Measurements from ENCODE around the gene PEX3. TPM values are rescaled to one million over a fixed set of nuclear protein-coding genes. Genes with fewer than 3 reads are reported as not detected.

The PEX3 gene
- total RNA-seq, 1 experiment from 2014 or later: 17.9 TPM

DNA sequence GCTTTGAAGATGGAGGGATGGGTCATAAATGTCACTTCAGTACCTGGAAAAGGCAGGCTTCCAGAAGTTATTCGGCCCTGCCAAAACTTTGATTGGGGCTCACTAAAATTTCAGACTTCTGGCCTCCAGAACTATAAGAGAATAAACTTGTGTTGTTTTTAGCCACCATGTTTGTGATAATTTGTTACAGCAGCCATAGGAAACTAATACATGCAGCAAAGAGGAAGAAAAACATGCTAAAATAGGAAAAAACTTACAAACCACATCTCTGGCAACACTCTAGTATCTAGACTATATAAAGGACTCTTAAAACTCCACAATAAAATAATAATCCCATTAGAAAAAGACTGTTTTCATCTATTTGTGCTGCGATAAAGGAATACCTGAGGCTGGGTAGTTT lies 9.6 kb upstream of the PEX3 start:
- H3K23me2 ChIP-seq (ENCODE audit: insufficient read length, low read depth, low read length, poor library complexity, severe bottlenecking): no peaks in the 10 kb centered on the region
- H3K9ac ChIP-seq (ENCODE audit: extremely low read depth, insufficient read length, low read length): no peak overlapping the region
- no peak overlapping the region for H2BK12ac ChIP-seq (ENCODE audit: insufficient read length, low read depth, low read length)
- H2BK120ac ChIP-seq (ENCODE audit: low read depth, low read length, poor library complexity, severe bottlenecking): no peak overlapping the region
- no peaks in the 10 kb centered on the region for H3K79me1 ChIP-seq (ENCODE audit: insufficient read depth, low read depth, low read length, poor library complexity, severe bottlenecking)
- TF ChIP-seq, protein P1, sequence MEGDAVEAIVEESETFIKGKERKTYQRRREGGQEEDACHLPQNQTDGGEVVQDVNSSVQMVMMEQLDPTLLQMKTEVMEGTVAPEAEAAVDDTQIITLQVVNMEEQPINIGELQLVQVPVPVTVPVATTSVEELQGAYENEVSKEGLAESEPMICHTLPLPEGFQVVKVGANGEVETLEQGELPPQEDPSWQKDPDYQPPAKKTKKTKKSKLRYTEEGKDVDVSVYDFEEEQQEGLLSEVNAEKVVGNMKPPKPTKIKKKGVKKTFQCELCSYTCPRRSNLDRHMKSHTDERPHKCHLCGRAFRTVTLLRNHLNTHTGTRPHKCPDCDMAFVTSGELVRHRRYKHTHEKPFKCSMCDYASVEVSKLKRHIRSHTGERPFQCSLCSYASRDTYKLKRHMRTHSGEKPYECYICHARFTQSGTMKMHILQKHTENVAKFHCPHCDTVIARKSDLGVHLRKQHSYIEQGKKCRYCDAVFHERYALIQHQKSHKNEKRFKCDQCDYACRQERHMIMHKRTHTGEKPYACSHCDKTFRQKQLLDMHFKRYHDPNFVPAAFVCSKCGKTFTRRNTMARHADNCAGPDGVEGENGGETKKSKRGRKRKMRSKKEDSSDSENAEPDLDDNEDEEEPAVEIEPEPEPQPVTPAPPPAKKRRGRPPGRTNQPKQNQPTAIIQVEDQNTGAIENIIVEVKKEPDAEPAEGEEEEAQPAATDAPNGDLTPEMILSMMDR (conservative IDR thresholded peaks at IDR 0.05): no peak
- no peak overlapping the region for H2AFZ ChIP-seq (ENCODE audit: low read length)
- H3K9me3 ChIP-seq (ENCODE audit: control insufficient read depth, low read depth, low read length): no peaks in the 10 kb centered on the region
- Mint-ChIP-seq H3K4me1 (peaks cover 10% of the 10 kb centered on the region in 2 experiments), H3K4me3 (no peak overlapping the region), H3K36me3 (ENCODE audit: insufficient read depth in 1 of 3, low read depth in 3 of 3) (peaks cover 9 to 39% (median 19%) of the 10 kb centered on the region in 3 experiments; a peak in 6 of 7 replicates), H3K9me3 (no peaks in the 10 kb centered on the region), H3K27ac (no peak overlapping the region), H3K27me3 (ENCODE audit: low read depth) (no peaks in the 10 kb centered on the region)
- H3T11ph ChIP-seq (ENCODE audit: low read length): no peak overlapping the region
- no peak overlapping the region for H3K27ac ChIP-seq (ENCODE audit: insufficient read length, low read depth, low read length)
- no peak overlapping the region for H2BK5ac ChIP-seq (ENCODE audit: insufficient read length, low read length)
- no peak overlapping the region for H3K14ac ChIP-seq (ENCODE audit: insufficient read depth, low read length)
- H4K91ac ChIP-seq (ENCODE audit: insufficient read length, low read depth, low read length): no peak overlapping the region
- DNase-seq: no peak
- no peak overlapping the region for H3K18ac ChIP-seq (ENCODE audit: insufficient read length, low read depth, low read length)
- H4K20me1 ChIP-seq (ENCODE audit: control insufficient read depth, insufficient read depth, insufficient read length): no peaks in the 10 kb centered on the region
- H3K4ac ChIP-seq (ENCODE audit: low read depth, low read length): no peak overlapping the region
- no peak overlapping the region for H4K5ac ChIP-seq (ENCODE audit: insufficient read length, low read depth, low read length)
- no peaks in the 10 kb centered on the region for H3K27me3 ChIP-seq (ENCODE audit: insufficient read depth, low read length)
- 0 out of 2 replicates have a peak, but pooled peaks cover 2% of the 10 kb centered on the region for H3K79me2 ChIP-seq (ENCODE audit: insufficient read depth, low read length)
- H3K23ac ChIP-seq (ENCODE audit: insufficient read length, low read depth, low read length): no peak overlapping the region
- H2BK20ac ChIP-seq (ENCODE audit: low read depth, low read length, poor library complexity, severe bottlenecking): no peak overlapping the region
- no CpG with 5 or more reads among the region's 2 CpGs for WGBS (ENCODE audit: extremely low coverage, insufficient read length, low lambda C conversion rate)
- H3K4me1 ChIP-seq (ENCODE audit: insufficient read depth, low read length): no peaks in the 10 kb centered on the region
- H3K56ac ChIP-seq (ENCODE audit: insufficient read length, low read depth, low read length): no peak overlapping the region
- H4K8ac ChIP-seq (replicated peaks; ENCODE audit: insufficient read length, low read depth, low read length): no peak overlapping the region
- no peak overlapping the region for H2BK15ac ChIP-seq (ENCODE audit: low read depth, low read length)
- H2AK5ac ChIP-seq (ENCODE audit: insufficient read length, low read length): no peak overlapping the region
- H3K4me2 ChIP-seq (ENCODE audit: insufficient read depth, insufficient read length, low read length): no peak overlapping the region
